Liver (tissue), 9 donors: ENCODE measurements around the gene ACTL7B. TPM values are rescaled to one million over a fixed set of nuclear protein-coding genes. Genes with fewer than 3 reads are reported as not detected.

Experiments
- DNase-seq: peaks from one replicate; pipeline ENCODE4 v3.0.0-alpha.2; 2017; ENCODE audit warnings: low spot score
- H3K27ac ChIP-seq, 2 donors: one replicate each; pipeline ENCODE4 v1.7.0; 2013; ENCODE audit warnings: inconsistent platforms in 2 of 2, low read length in 2 of 2, control low read depth in 1 of 2, low read depth in 1 of 2, mild to moderate bottlenecking in 1 of 2
- H3K27me3 ChIP-seq, 4 donors: one replicate each; pipeline versions ENCODE4 v1.6.1 to v1.7.0; 2013; ENCODE audit warnings: low read length in 3 of 4, inconsistent platforms in 1 of 4, mild to moderate bottlenecking in 1 of 4, moderate library complexity in 1 of 4; ENCODE audit not compliant: control insufficient read depth in 4 of 4, insufficient read depth in 4 of 4
- H3K36me3 ChIP-seq, 4 donors: one replicate each; pipeline versions ENCODE4 v1.6.1 to v1.7.0; 2013; ENCODE audit warnings: low read length in 3 of 4, mild to moderate bottlenecking in 3 of 4, low read depth in 1 of 4, moderate library complexity in 1 of 4; ENCODE audit not compliant: control insufficient read depth in 4 of 4, insufficient read depth in 3 of 4
- H3K4me1 ChIP-seq, 4 donors: one replicate each; pipeline versions ENCODE4 v1.6.1 to v1.7.0; 2013; ENCODE audit warnings: low read length in 3 of 4, mild to moderate bottlenecking in 3 of 4, moderate library complexity in 1 of 4; ENCODE audit not compliant: control insufficient read depth in 4 of 4, insufficient read depth in 4 of 4
- H3K4me3 ChIP-seq, 3 donors: one replicate each; pipeline versions ENCODE4 v1.6.1 to v1.7.0; 2013; ENCODE audit warnings: low read length in 3 of 3, control low read depth in 1 of 3, low read depth in 1 of 3, mild to moderate bottlenecking in 1 of 3
- H3K9ac ChIP-seq, 2 donors: one replicate each; pipeline ENCODE4 v1.7.0; 2013; ENCODE audit warnings: low read length in 2 of 2, mild to moderate bottlenecking in 2 of 2, moderate library complexity in 2 of 2, control low read depth in 1 of 2, low read depth in 1 of 2
- H3K9me3 ChIP-seq, 4 donors: one replicate each; pipeline versions ENCODE4 v1.6.1 to v1.7.0; 2013; ENCODE audit warnings: low read length in 3 of 4; ENCODE audit not compliant: control insufficient read depth in 4 of 4
- ATF3 ChIP-seq: IDR thresholded peaks from 2 replicates; pipeline ENCODE4 v1.6.1; 2016; ENCODE audit warnings: antibody characterized with exemption
- EGR1 ChIP-seq, 2 donors: IDR thresholded peaks; 2 replicates each; pipeline ENCODE4 v1.6.1; 2016 to 2018; ENCODE audit warnings: antibody characterized with exemption in 2 of 2, low read depth in 2 of 2
- FOXA1 ChIP-seq: IDR thresholded peaks from 2 replicates; pipeline ENCODE4 v1.6.1; 2016; ENCODE audit warnings: antibody characterized with exemption
- FOXA2 ChIP-seq: IDR thresholded peaks from 2 replicates; pipeline ENCODE4 v1.6.1; 2016; ENCODE audit warnings: antibody characterized with exemption
- GABPA ChIP-seq, 2 donors: IDR thresholded peaks in 1 of 2; conservative IDR thresholded peaks in 1 of 2; 2 replicates each; pipeline ENCODE4 v1.6.1; 2016; ENCODE audit warnings: antibody characterized with exemption in 2 of 2, mild to moderate bottlenecking in 1 of 2, moderate library complexity in 1 of 2
- HNF4A ChIP-seq, 2 donors: conservative IDR thresholded peaks; 2 replicates each; pipeline ENCODE4 v1.6.1; 2016; ENCODE audit warnings: antibody characterized with exemption in 2 of 2, mild to moderate bottlenecking in 2 of 2
- HNF4G ChIP-seq: IDR thresholded peaks from 2 replicates; pipeline ENCODE4 v1.6.1; 2016; ENCODE audit warnings: antibody characterized with exemption
- JUND ChIP-seq, 2 donors: IDR thresholded peaks; 2 replicates each; pipeline ENCODE4 v1.6.1; 2016; ENCODE audit warnings: antibody characterized with exemption in 2 of 2
- MAX ChIP-seq: IDR thresholded peaks from 2 replicates; pipeline ENCODE4 v1.6.1; 2016; ENCODE audit warnings: antibody characterized with exemption
- NR2F2 ChIP-seq: IDR thresholded peaks from 2 replicates; pipeline ENCODE4 v1.6.1; 2016; ENCODE audit warnings: antibody characterized with exemption
- RAD21 ChIP-seq, 2 donors: IDR thresholded peaks; 2 replicates each; pipeline ENCODE4 v1.6.1; 2016; ENCODE audit warnings: antibody characterized with exemption in 2 of 2, mild to moderate bottlenecking in 2 of 2
- REST ChIP-seq: IDR thresholded peaks from 2 replicates; pipeline ENCODE4 v1.6.1; 2016; ENCODE audit warnings: antibody characterized with exemption, mild to moderate bottlenecking
- RXRA ChIP-seq, 2 donors: IDR thresholded peaks; 2 replicates each; pipeline ENCODE4 v1.6.1; 2017 to 2018; ENCODE audit warnings: antibody characterized with exemption in 2 of 2, mild to moderate bottlenecking in 1 of 2
- SP1 ChIP-seq: IDR thresholded peaks from 2 replicates; pipeline ENCODE4 v1.6.1; 2018; ENCODE audit warnings: antibody characterized with exemption, mild to moderate bottlenecking
- TAF1 ChIP-seq: conservative IDR thresholded peaks from 2 replicates; pipeline ENCODE4 v1.6.1; 2016; ENCODE audit warnings: antibody characterized with exemption, mild to moderate bottlenecking
- YY1 ChIP-seq: IDR thresholded peaks from 2 replicates; pipeline ENCODE4 v1.6.1; 2016; ENCODE audit warnings: antibody characterized with exemption, mild to moderate bottlenecking
- ZBTB33 ChIP-seq: IDR thresholded peaks from 2 replicates; pipeline ENCODE4 v1.6.1; 2016; ENCODE audit warnings: antibody characterized with exemption
- WGBS: extraction: QIAGEN DNeasy Blood & Tissue Kit; methylation state at CpG from one replicate; pipeline ENCODE4 v1.1.7; 2013; 5-methylcytosine and 5-hydroxymethylcytosine counted together
- polyA plus RNA-seq, 2 donors: library from polyadenylated mRNA; stranded (reverse) in 1 of 2; unstranded in 1 of 2; fragments of 200-250 nt in 1 of 2; fragments of >200 nt in 1 of 2; fragmentation: Nextera tagmentation in 1 of 2; extraction: Ambion mirVana in 1 of 2; gene quantifications; one replicate each; pipeline versions ENCODE4 v1.2.1 to v1.2.3, GENCODE V29; 2013 to 2015
- total RNA-seq, 2 donors: library from RNA; depleted of rRNA; stranded (reverse); fragments of >200 nt; gene quantifications; one replicate each; pipeline ENCODE4 v1.2.3, GENCODE V29; 2014
- donor health status: healthy.
- donor health status: healthy.
- donor health status: healthy.
- donor health status: healthy.
- donor health status: healthy.

Gene ACTL7B
- total and polyA plus RNA-seq, 4 donors = 0.09 TPM; not detected in 3

GRCh38 chr9:108854641-108855528 lies 901 bp downstream of the ACTL7B start:
- TF ChIP-seq ATF3 (no peak), MAX (no peak), EGR1 (IDR thresholded peaks at IDR 0.05; ENCODE audit: low read depth in 2 of 2) (no peak), NR2F2 (no peak), TAF1 (no peak), FOXA1 (no peak), HNF4G (no peak), ZBTB33 (no peak), YY1 (no peak), JUND (IDR thresholded peaks at IDR 0.05) (no peak), SP1 (no peak), REST (no peak), RXRA (IDR thresholded peaks at IDR 0.05) (no peak), GABPA (IDR thresholded peaks at IDR 0.05 in 1 of 2, conservative IDR thresholded peaks at IDR 0.05 in 1 of 2) (no peak)
- Histone ChIP-seq H3K4me3 (no peak overlapping the region), H3K9me3 (no peaks in the 10 kb centered on the region), H3K4me1 (peaks cover 0 to 5% (median 0%) of the 10 kb centered on the region in 4 donors), H3K36me3 (no peaks in the 10 kb centered on the region), H3K9ac (no peak overlapping the region), H3K27me3 (no peaks in the 10 kb centered on the region), H3K27ac (no peak overlapping the region)
- DNase-seq = no peak
- WGBS = 96% methylated on average over 59 of the region's 59 CpGs

- no peaks in the 10 kb centered on the region for H3K36me3 ChIP-seq
- H3K4me1 ChIP-seq = peaks cover 0 to 5% (median 0%) of the 10 kb centered on the region in 4 donors
- no peak overlapping the region for H3K4me3 ChIP-seq
- TF ChIP-seq FOXA2 (no peak), HNF4A (conservative IDR thresholded peaks at IDR 0.05) (no peak), YY1 (no peak), ZBTB33 (no peak), NR2F2 (no peak), ATF3 (no peak), TAF1 (no peak), RAD21 (IDR thresholded peaks at IDR 0.05) (no peak), MAX (no peak), FOXA1 (no peak), HNF4G (no peak)
- no peak overlapping the region for H3K9ac ChIP-seq
- WGBS = 98% methylated on average over 3 of the region's 3 CpGs
- no peak for DNase-seq
- H3K27ac ChIP-seq = no peak overlapping the region
- H3K9me3 ChIP-seq = no peaks in the 10 kb centered on the region
- H3K27me3 ChIP-seq = no peaks in the 10 kb centered on the region
Observed at GRCh38 chr9:108854094-108854493, 1.7 kb downstream of the ACTL7B start.
